SK-N-SH treated with all-trans-retinoic acid at 6 μM for 48 hours (cell line): ENCODE measurements around the gene AFG1L.

Experiments used
- RARB ChIP-seq: fragments of 250-450 bp; sonication (Bioruptor Pico); IDR thresholded peaks from 2 replicates; pipeline ENCODE4 v1.8.0; 2021; ENCODE audit warnings: mild to moderate bottlenecking, moderate library complexity
- ZC3H10 ChIP-seq: fragments of 250-450 bp; sonication (Bioruptor Pico); IDR thresholded peaks from 2 replicates; pipeline ENCODE4 v1.5.1; 2021; ENCODE audit warnings: mild to moderate bottlenecking, moderate library complexity
- ZNF70 ChIP-seq: fragments of 450-650 bp; formaldehyde crosslinking; IDR thresholded peaks from 2 replicates; pipeline ENCODE4 v1.5.0; 2020; ENCODE audit warnings: mild to moderate bottlenecking, moderate library complexity

DNA sequence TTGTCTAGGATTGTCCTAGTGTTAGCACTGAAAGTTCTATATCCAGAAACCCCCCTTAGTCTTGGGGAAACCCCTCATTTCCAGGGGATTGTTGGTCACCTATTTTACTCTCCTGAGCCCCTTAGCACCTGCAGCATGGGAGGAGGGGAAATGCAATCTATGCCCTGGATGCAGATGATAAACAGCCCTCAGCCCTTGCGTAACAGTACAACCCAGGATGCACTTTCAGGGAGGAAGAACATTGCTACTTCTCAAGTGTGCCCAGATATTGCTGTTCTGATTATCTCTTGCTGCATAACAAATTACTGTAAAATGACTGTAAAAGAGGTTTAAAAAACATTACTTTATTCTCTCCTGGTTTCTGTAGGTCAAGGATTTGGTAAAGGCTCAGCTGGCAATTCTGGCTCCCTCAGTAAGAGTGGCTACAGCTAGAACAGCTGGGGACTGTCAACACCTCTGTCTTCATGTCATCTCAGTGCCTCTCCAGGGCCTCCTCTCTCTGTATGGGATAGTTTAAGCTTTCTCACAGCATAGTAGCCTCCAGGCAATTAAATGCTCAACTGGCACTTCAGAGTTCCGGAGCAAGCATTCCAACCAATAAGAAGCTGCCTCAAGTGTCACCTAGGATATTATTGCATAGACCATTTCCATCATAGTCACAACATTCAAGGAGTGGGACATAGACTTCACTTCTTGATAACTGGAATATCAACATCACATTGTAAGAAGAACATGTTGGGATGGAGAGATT is 148.1 kb downstream of the AFG1L start:
- no peak for TF ChIP-seq ZNF70 (CRISPR knock-in tag)
- no peak for TF ChIP-seq ZC3H10 (CRISPR knock-in tag)
- no peak for TF ChIP-seq RARB
